Trophoblast cell (in vitro differentiated cells and primary cell): ENCODE results near the gene KLF16.

ENCODE experiments used
- DNase-seq, 2 donors: peaks; one replicate each; pipeline ENCODE4 v3.0.0-alpha.2; 2016
- H2AFZ ChIP-seq: 2 replicates; pipeline ENCODE4 v1.6.1; 2013; ENCODE audit warnings: low read length, moderate library complexity, mild to moderate bottlenecking; ENCODE audit not compliant: insufficient read depth, poor library complexity
- H2AK5ac ChIP-seq: 2 replicates; pipeline ENCODE4 v1.6.1; 2013; ENCODE audit warnings: mild to moderate bottlenecking, low read length
- H2BK120ac ChIP-seq: 2 replicates; pipeline ENCODE4 v1.6.1; 2013; ENCODE audit warnings: low read length, mild to moderate bottlenecking, moderate library complexity; ENCODE audit not compliant: insufficient read depth, poor library complexity
- H2BK12ac ChIP-seq: 2 replicates; pipeline ENCODE4 v1.6.1; 2013; ENCODE audit warnings: mild to moderate bottlenecking, low read length, moderate library complexity
- H2BK5ac ChIP-seq: 2 replicates; pipeline ENCODE4 v1.6.1; 2013; ENCODE audit warnings: low read length, low read depth, moderate library complexity, mild to moderate bottlenecking; ENCODE audit not compliant: poor library complexity
- H3K14ac ChIP-seq: 2 replicates; pipeline ENCODE4 v1.6.1; 2013; ENCODE audit warnings: mild to moderate bottlenecking, low read length
- H3K18ac ChIP-seq: 2 replicates; pipeline ENCODE4 v1.6.1; 2013; ENCODE audit warnings: mild to moderate bottlenecking, low read length
- H3K23ac ChIP-seq: 2 replicates; pipeline ENCODE4 v1.6.1; 2013; ENCODE audit warnings: low read length
- H3K27ac ChIP-seq: 2 replicates; pipeline ENCODE4 v1.5.1; 2013; ENCODE audit warnings: low read depth, mild to moderate bottlenecking, inconsistent platforms, low read length, moderate library complexity
- H3K27me3 ChIP-seq: 2 replicates; pipeline ENCODE4 v1.6.1; 2013; ENCODE audit warnings: inconsistent platforms, mild to moderate bottlenecking, low read length, moderate library complexity; ENCODE audit not compliant: insufficient read depth
- H3K36me3 ChIP-seq, 2 experiments: 1 replicate in 1 of 2; 2 replicates in 1 of 2; pipeline ENCODE4 v1.6.1; 2013; ENCODE audit warnings: low read length in 2 of 2, mild to moderate bottlenecking in 2 of 2, moderate library complexity in 1 of 2; ENCODE audit not compliant: insufficient read depth in 2 of 2, control insufficient read depth in 1 of 2
- H3K4ac ChIP-seq: 2 replicates; pipeline ENCODE4 v1.6.1; 2013; ENCODE audit warnings: low read depth, mild to moderate bottlenecking, low read length, moderate library complexity
- H3K4me1 ChIP-seq, 2 experiments: 1 replicate in 1 of 2; 2 replicates in 1 of 2; pipeline ENCODE4 v1.6.1; 2013; ENCODE audit warnings: low read length in 2 of 2, mild to moderate bottlenecking in 2 of 2, moderate library complexity in 1 of 2; ENCODE audit not compliant: insufficient read depth in 2 of 2, control insufficient read depth in 1 of 2
- H3K4me2 ChIP-seq: 2 replicates; pipeline ENCODE4 v1.6.1; 2013; ENCODE audit warnings: inconsistent platforms, mild to moderate bottlenecking, low read length, moderate library complexity
- H3K4me3 ChIP-seq: 2 replicates; pipeline ENCODE4 v1.5.1; 2013; ENCODE audit warnings: mild to moderate bottlenecking, low read depth, low read length, inconsistent platforms
- H3K79me1 ChIP-seq: one replicate; pipeline ENCODE4 v1.6.1; 2013; ENCODE audit warnings: low read length
- H3K79me2 ChIP-seq: 2 replicates; pipeline ENCODE4 v1.6.1; 2013; ENCODE audit warnings: low read length, mild to moderate bottlenecking; ENCODE audit not compliant: control insufficient read depth, insufficient read depth, poor library complexity
- H3K9ac ChIP-seq: 2 replicates; pipeline ENCODE4 v1.6.1; 2013; ENCODE audit warnings: mild to moderate bottlenecking, low read length
- H3K9me3 ChIP-seq: 2 replicates; pipeline ENCODE4 v1.6.1; 2013; ENCODE audit warnings: low read depth, mild to moderate bottlenecking, control low read depth, inconsistent platforms, low read length; ENCODE audit not compliant: insufficient read depth
- H4K12ac ChIP-seq: 2 replicates; pipeline ENCODE4 v1.6.1; 2013; ENCODE audit warnings: low read depth, mild to moderate bottlenecking, low read length, moderate library complexity
- H4K8ac ChIP-seq: 2 replicates; pipeline ENCODE4 v1.6.1; 2013; ENCODE audit warnings: low read depth, mild to moderate bottlenecking, low read length, moderate library complexity
- H4K91ac ChIP-seq: one replicate; pipeline ENCODE4 v1.6.1; 2013; ENCODE audit warnings: low read depth, mild to moderate bottlenecking, low read length, moderate library complexity
- WGBS: extraction: QIAGEN DNeasy Blood & Tissue Kit; methylation state at CpG from one replicate; pipeline ENCODE4 v1.1.7; 2013; ENCODE audit warnings: missing lambda C conversion rate; ENCODE audit not compliant: insufficient read length, insufficient coverage; ENCODE audit errors: extremely low coverage; 5-methylcytosine and 5-hydroxymethylcytosine counted together

Gene KLF16

GRCh38 chr19:1884719-1885334, 21.4 kb upstream of the KLF16 start:
- H2BK120ac ChIP-seq: peak overlapping the region; percentile 8
- peak overlapping the region; percentile 28 for H3K18ac ChIP-seq
- H3K14ac ChIP-seq: peak overlapping the region; percentile 60
- no peak overlapping the region for H2BK12ac ChIP-seq
- peak overlapping the region; percentile 13 for H3K27ac ChIP-seq
- no peaks in the 10 kb centered on the region for H3K27me3 ChIP-seq
- peak overlapping the region; percentile 96 for H3K4me3 ChIP-seq
- no peak overlapping the region for H3K23ac ChIP-seq
- peaks cover 31% of the 10 kb centered on the region for H3K79me2 ChIP-seq
- H3K79me1 ChIP-seq: peaks cover 12% of the 10 kb centered on the region
- H3K9ac ChIP-seq: peak overlapping the region; percentile 93
- WGBS: no CpG with 5 or more reads among the region's 56 CpGs
- peak overlapping the region; percentile 72 for H4K91ac ChIP-seq
- H4K8ac ChIP-seq: peak overlapping the region; percentile 20
- H3K4ac ChIP-seq: peak overlapping the region; percentile 49
- H2BK5ac ChIP-seq: peak overlapping the region; percentile 1
- no peak overlapping the region for H2AFZ ChIP-seq
- H3K36me3 ChIP-seq: peaks cover 17 to 19% of the 10 kb centered on the region in 2 experiments
- peaks cover 29 to 38% of the 10 kb centered on the region in 2 experiments for H3K4me1 ChIP-seq
- H3K9me3 ChIP-seq: peaks cover 4% of the 10 kb centered on the region
- H4K12ac ChIP-seq: no peak overlapping the region
- H3K4me2 ChIP-seq: peak overlapping the region; percentile 99
- H2AK5ac ChIP-seq: peak overlapping the region; percentile 67
- no peak for DNase-seq

GRCh38 chr19:1884291-1884718, 20.9 kb upstream of the KLF16 start:
- H2BK5ac ChIP-seq: no peak overlapping the region
- peaks cover 4% of the 10 kb centered on the region for H3K9me3 ChIP-seq
- no peak overlapping the region for H2AK5ac ChIP-seq
- DNase-seq: no peak
- peak overlapping the region; percentile 96 for H3K4me3 ChIP-seq
- peak overlapping the region; percentile 60 for H3K14ac ChIP-seq
- H3K23ac ChIP-seq: peak overlapping the region; percentile 80
- peaks cover 12% of the 10 kb centered on the region for H3K79me1 ChIP-seq
- no peak overlapping the region for H4K91ac ChIP-seq
- WGBS: no CpG with 5 or more reads among the region's 11 CpGs
- H3K4me2 ChIP-seq: peak overlapping the region; percentile 99
- peak overlapping the region; percentile 93 for H3K9ac ChIP-seq
- no peak overlapping the region for H3K27ac ChIP-seq
- H3K27me3 ChIP-seq: no peaks in the 10 kb centered on the region
- H2AFZ ChIP-seq: peak overlapping the region; percentile 15
- no peak overlapping the region for H2BK12ac ChIP-seq
- H3K4ac ChIP-seq: peak overlapping the region; percentile 49
- H2BK120ac ChIP-seq: no peak overlapping the region
- H3K18ac ChIP-seq: peak overlapping the region; percentile 28
- peaks cover 29 to 38% of the 10 kb centered on the region in 2 experiments for H3K4me1 ChIP-seq
- no peak overlapping the region for H4K8ac ChIP-seq
- no peak overlapping the region for H4K12ac ChIP-seq
- H3K79me2 ChIP-seq: peaks cover 31% of the 10 kb centered on the region
- peaks cover 17 to 19% of the 10 kb centered on the region in 2 experiments for H3K36me3 ChIP-seq

- Histone ChIP-seq H3K27ac (no peak overlapping the region), H3K4ac (peak overlapping the region; percentile 49), H3K4me3 (no peak overlapping the region)
Observed at GRCh38 chr19:1883784-1884183, 20.4 kb upstream of the KLF16 start.

GRCh38 chr19:1882786-1883692, 19.7 kb upstream of the KLF16 start:
- no peak overlapping the region for H3K4me2 ChIP-seq
- H3K9ac ChIP-seq: no peak overlapping the region
- H2AK5ac ChIP-seq: no peak overlapping the region
- no peak overlapping the region for H2BK5ac ChIP-seq
- H2AFZ ChIP-seq: no peak overlapping the region
- H3K4ac ChIP-seq: peak overlapping the region; percentile 49
- H3K9me3 ChIP-seq: peaks cover 4% of the 10 kb centered on the region
- H3K79me2 ChIP-seq: peaks cover 31% of the 10 kb centered on the region
- WGBS: no CpG with 5 or more reads among the region's 25 CpGs
- H3K18ac ChIP-seq: no peak overlapping the region
- no peak overlapping the region for H2BK120ac ChIP-seq
- H2BK12ac ChIP-seq: no peak overlapping the region
- H3K27me3 ChIP-seq: no peaks in the 10 kb centered on the region
- no peak overlapping the region for H3K27ac ChIP-seq
- no peak overlapping the region for H3K4me3 ChIP-seq
- no peak overlapping the region for H4K91ac ChIP-seq
- H4K12ac ChIP-seq: no peak overlapping the region
- no peak overlapping the region for H3K14ac ChIP-seq
- peaks cover 29 to 38% of the 10 kb centered on the region in 2 experiments for H3K4me1 ChIP-seq
- no peak overlapping the region for H3K23ac ChIP-seq
- peaks cover 17 to 19% of the 10 kb centered on the region in 2 experiments for H3K36me3 ChIP-seq
- no peak for DNase-seq
- peaks cover 12% of the 10 kb centered on the region for H3K79me1 ChIP-seq
- H4K8ac ChIP-seq: no peak overlapping the region

More at GRCh38 chr19:1883784-1884183, 20.4 kb upstream of the KLF16 start:
- Histone ChIP-seq H3K23ac (no peak overlapping the region), H2AFZ (no peak overlapping the region), H2BK12ac (no peak overlapping the region), H3K4me1 (peaks cover 29 to 38% of the 10 kb centered on the region in 2 experiments), H3K27me3 (no peaks in the 10 kb centered on the region), H3K36me3 (peaks cover 17 to 19% of the 10 kb centered on the region in 2 experiments), H3K79me2 (peaks cover 31% of the 10 kb centered on the region), H2BK120ac (no peak overlapping the region), H4K8ac (no peak overlapping the region), H3K79me1 (peaks cover 12% of the 10 kb centered on the region), H3K9ac (no peak overlapping the region), H2AK5ac (no peak overlapping the region), H3K14ac (peak overlapping the region; percentile 30), H3K4me2 (peak overlapping the region; percentile 99), H3K9me3 (peaks cover 4% of the 10 kb centered on the region), H4K91ac (no peak overlapping the region), H3K18ac (no peak overlapping the region), H4K12ac (no peak overlapping the region), H2BK5ac (no peak overlapping the region)
- WGBS: no CpG with 5 or more reads among the region's 8 CpGs
- no peak for DNase-seq
